ENCODE data around the gene CYSTM1.

- TF ChIP-seq, protein P1, sequence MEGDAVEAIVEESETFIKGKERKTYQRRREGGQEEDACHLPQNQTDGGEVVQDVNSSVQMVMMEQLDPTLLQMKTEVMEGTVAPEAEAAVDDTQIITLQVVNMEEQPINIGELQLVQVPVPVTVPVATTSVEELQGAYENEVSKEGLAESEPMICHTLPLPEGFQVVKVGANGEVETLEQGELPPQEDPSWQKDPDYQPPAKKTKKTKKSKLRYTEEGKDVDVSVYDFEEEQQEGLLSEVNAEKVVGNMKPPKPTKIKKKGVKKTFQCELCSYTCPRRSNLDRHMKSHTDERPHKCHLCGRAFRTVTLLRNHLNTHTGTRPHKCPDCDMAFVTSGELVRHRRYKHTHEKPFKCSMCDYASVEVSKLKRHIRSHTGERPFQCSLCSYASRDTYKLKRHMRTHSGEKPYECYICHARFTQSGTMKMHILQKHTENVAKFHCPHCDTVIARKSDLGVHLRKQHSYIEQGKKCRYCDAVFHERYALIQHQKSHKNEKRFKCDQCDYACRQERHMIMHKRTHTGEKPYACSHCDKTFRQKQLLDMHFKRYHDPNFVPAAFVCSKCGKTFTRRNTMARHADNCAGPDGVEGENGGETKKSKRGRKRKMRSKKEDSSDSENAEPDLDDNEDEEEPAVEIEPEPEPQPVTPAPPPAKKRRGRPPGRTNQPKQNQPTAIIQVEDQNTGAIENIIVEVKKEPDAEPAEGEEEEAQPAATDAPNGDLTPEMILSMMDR (IDR thresholded peaks at IDR 0.05), result no peak
- TF ChIP-seq HMGXB4 (CRISPR knock-in tag; IDR thresholded peaks at IDR 0.05; ENCODE audit: borderline replicate concordance) (no peak), POLR2A (IDR thresholded peaks at IDR 0.05; ENCODE audit: low read length) (no peak), SREBF2 (IDR thresholded peaks at IDR 0.05) (no peak), RCOR1 (IDR thresholded peaks at IDR 0.05; ENCODE audit: low read depth, low read length) (no peak), CEBPB (IDR thresholded peaks at IDR 0.05) (no peak), BHLHE40 (IDR thresholded peaks at IDR 0.05; ENCODE audit: low read depth, low read length) (no peak), EHMT2 (IDR thresholded peaks at IDR 0.05; ENCODE audit: low read depth) (no peak), MAZ (IDR thresholded peaks at IDR 0.05; ENCODE audit: borderline replicate concordance, low read depth, low read length) (no peak), CHD4 (IDR thresholded peaks at IDR 0.05; ENCODE audit: borderline replicate concordance) (no peak), RFX5 (IDR thresholded peaks at IDR 0.05) (no peak), POLR2AphosphoS2 (conservative IDR thresholded peaks at IDR 0.05; ENCODE audit: low read length) (no peak), HOXB5 (CRISPR knock-in tag; IDR thresholded peaks at IDR 0.05) (no peak)
- TF ChIP-seq, protein P2, sequence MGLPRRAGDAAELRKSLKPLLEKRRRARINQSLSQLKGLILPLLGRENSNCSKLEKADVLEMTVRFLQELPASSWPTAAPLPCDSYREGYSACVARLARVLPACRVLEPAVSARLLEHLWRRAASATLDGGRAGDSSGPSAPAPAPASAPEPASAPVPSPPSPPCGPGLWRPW (IDR thresholded peaks at IDR 0.05), result no peak
These were observed 84.5 kb downstream of the CYSTM1 start for GRCh38 chr5:140259500-140259899.

All from A549 (cell line).